ENCODE data around the gene ZNF574. TPM values are rescaled to one million over a fixed set of nuclear protein-coding genes. Genes with fewer than 3 reads are reported as not detected.
A peak's percentile ranks its signal among the peaks of the same experiment; 100 is the strongest.

The ZNF574 gene
- total RNA-seq, 1 experiment from 2014 or later, result 24.6 TPM

DNA sequence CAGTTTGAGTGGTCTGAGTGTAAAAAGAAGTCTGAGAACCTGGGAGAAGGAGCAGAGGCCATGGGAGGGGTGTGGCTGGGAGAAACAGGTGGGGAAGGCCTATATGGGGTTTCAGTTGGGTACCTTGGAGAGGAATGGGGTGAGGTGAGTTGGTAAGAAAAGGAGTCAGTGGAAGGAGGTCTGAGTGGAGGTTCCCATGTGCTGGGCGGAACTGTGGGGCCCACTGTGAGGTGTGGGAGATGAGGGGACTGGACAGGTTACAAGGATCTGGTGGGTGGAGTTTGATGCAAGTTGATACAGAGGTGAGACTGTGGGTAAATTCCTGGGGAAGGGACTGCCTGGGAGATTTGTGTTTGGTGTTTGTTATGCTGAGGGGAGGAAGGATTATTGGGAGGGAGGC is 2.1 kb downstream of the ZNF574 start:
- TF ChIP-seq POLR2A (IDR thresholded peaks at IDR 0.05; ENCODE audit: borderline replicate concordance, extremely low read depth, insufficient read depth, insufficient read length) (no peak), YY1 (IDR thresholded peaks at IDR 0.05; ENCODE audit: extremely low read depth, insufficient replicate concordance, low read depth, low read length) (no peak)
- intact Hi-C loops (cut with micrococcal nuclease), result loop anchor here (10.0 kb wide), 1 partner anchor 447 kb away; the partner anchor contains the start of gene CEACAM1
- Histone ChIP-seq H3K9me3 (ENCODE audit: control insufficient read depth in 1 of 2, insufficient read depth in 1 of 2, low read depth in 1 of 2, low read length in 2 of 2) (no peaks in the 10 kb centered on the region), H3K36me3 (ENCODE audit: control insufficient read depth in 1 of 2, insufficient read depth in 2 of 2, low read length in 2 of 2) (peaks cover 19 to 30% of the 10 kb centered on the region in 2 experiments), H3K9ac (ENCODE audit: low read length) (no peak overlapping the region), H3K4me2 (ENCODE audit: low read length) (peak overlapping the region; percentile 91), H3K4me3 (replicated peaks in 1 of 2; ENCODE audit: low read depth in 1 of 2, low read length in 2 of 2) (no peak overlapping the region), H3K27ac (ENCODE audit: low read depth, low read length) (0 out of 2 replicates have a peak overlapping the region, but pooled peaks have one; percentile 12), H3K79me2 (ENCODE audit: insufficient read depth, low read length) (peaks cover 54% of the 10 kb centered on the region), H3K9me2 (ENCODE audit: insufficient read depth) (no peaks in the 10 kb centered on the region), H4K20me1 (ENCODE audit: insufficient read depth) (no peaks in the 10 kb centered on the region; the same call in 1 of the 2 replicates), H3K27me3 (ENCODE audit: insufficient read depth, low read length) (no peaks in the 10 kb centered on the region), H3K4me1 (ENCODE audit: control insufficient read depth in 1 of 2, insufficient read depth in 2 of 2, low read length in 2 of 2) (peaks cover 11 to 33% of the 10 kb centered on the region in 2 experiments), H2AFZ (ENCODE audit: low read depth, low read length, poor library complexity, severe bottlenecking) (no peak overlapping the region)
- ChIA-PET CTCF (interaction anchor here (1.1 kb wide), 1 partner anchor 43 kb away, joined by 5 read pairs; no protein-coding TSS in a partner anchor), POLR2A (no interaction called here), RAD21 (ENCODE audit: low non-redundant PET in 1 of 2, low total read pairs in 2 of 2, uncharacterized antibody in 2 of 2, unreplicated experiment in 2 of 2) (no interaction called here)
- no peak for DNase-seq (ENCODE audit: low read depth, low spot score)
- no peak for ATAC-seq
- no TSS peak for BruUV-seq (replicated peaks)

- ChIA-PET RAD21 (ENCODE audit: low non-redundant PET in 1 of 2, low total read pairs in 2 of 2, uncharacterized antibody in 2 of 2, unreplicated experiment in 2 of 2) (interaction anchor here in 1 of 2 experiments (0.7 kb wide), 1 partner anchor 30 kb away, joined by 3 read pairs; no protein-coding TSS in a partner anchor), CTCF (interaction anchor here (1.1 kb wide), 1 partner anchor 44 kb away, joined by 5 read pairs; no protein-coding TSS in a partner anchor), POLR2A (interaction anchor here (0.6 kb wide), 1 partner anchor 51 kb away, joined by 3 read pairs; no protein-coding TSS in a partner anchor)
- TF ChIP-seq POLR2A (IDR thresholded peaks at IDR 0.05; ENCODE audit: borderline replicate concordance, extremely low read depth, insufficient read depth, insufficient read length) (no peak), TCF7L2 (IDR thresholded peaks at IDR 0.05; ENCODE audit: borderline replicate concordance, extremely low read depth, insufficient read depth, insufficient read length) (no peak), REST (IDR thresholded peaks at IDR 0.05; ENCODE audit: low read depth) (no peak), ELF1 (IDR thresholded peaks at IDR 0.05; ENCODE audit: borderline replicate concordance, low read depth) (no peak), EGR1 (IDR thresholded peaks at IDR 0.05; ENCODE audit: low read depth) (no peak), ZNF274 (IDR thresholded peaks at IDR 0.05; ENCODE audit: low read depth, low read length) (no peak), SRF (IDR thresholded peaks at IDR 0.05; ENCODE audit: low read depth) (no peak), POLR2AphosphoS5 (IDR thresholded peaks at IDR 0.05; ENCODE audit: low read depth, low read length) (no peak), EZH2 (IDR thresholded peaks at IDR 0.05) (no peak)
- no peak overlapping the region for H3K9ac ChIP-seq (ENCODE audit: low read length)
- H3K27me3 ChIP-seq (ENCODE audit: insufficient read depth, low read length), result no peaks in the 10 kb centered on the region
- peak overlapping the region; percentile 12; the same call in 1 of the 2 replicates for H3K27ac ChIP-seq (ENCODE audit: low read depth, low read length)
- no peak for DNase-seq (ENCODE audit: low read depth, low spot score)
- H3K4me3 ChIP-seq (replicated peaks in 1 of 2; ENCODE audit: low read depth in 1 of 2, low read length in 2 of 2), result no peak overlapping the region
- peaks cover under 1% of the 10 kb centered on the region; the same call in 1 of the 2 replicates for H4K20me1 ChIP-seq (ENCODE audit: insufficient read depth)
- H3K36me3 ChIP-seq (ENCODE audit: control insufficient read depth in 1 of 2, insufficient read depth in 2 of 2, low read length in 2 of 2), result peaks cover 19 to 30% of the 10 kb centered on the region in 2 experiments
- no peak overlapping the region for H3K4me2 ChIP-seq (ENCODE audit: low read length)
- peaks cover 11 to 33% of the 10 kb centered on the region in 2 experiments for H3K4me1 ChIP-seq (ENCODE audit: control insufficient read depth in 1 of 2, insufficient read depth in 2 of 2, low read length in 2 of 2)
- H3K9me2 ChIP-seq (ENCODE audit: insufficient read depth), result no peaks in the 10 kb centered on the region
- no peaks in the 10 kb centered on the region for H3K9me3 ChIP-seq (ENCODE audit: control insufficient read depth in 1 of 2, insufficient read depth in 1 of 2, low read depth in 1 of 2, low read length in 2 of 2)
- H2AFZ ChIP-seq (ENCODE audit: low read depth, low read length, poor library complexity, severe bottlenecking), result no peak overlapping the region
- H3K79me2 ChIP-seq (ENCODE audit: insufficient read depth, low read length), result peaks cover 54% of the 10 kb centered on the region
- ATAC-seq, result no peak
- no TSS peak for BruUV-seq (replicated peaks)
- intact Hi-C loops (cut with micrococcal nuclease), result loop anchor here (10.0 kb wide), 1 partner anchor 446 kb away; the partner anchor contains the start of gene CEACAM1
Observed at GRCh38 chr19:42078538-42079275, 2.7 kb downstream of the ZNF574 start.

All from HCT116 (cell line).